ENCODE results near the gene MITF.
"Not testable (repeated sequence)": the region's sequence is repeated elsewhere in the genome, so short reads cannot be mapped to it uniquely, and the experiment has no call there.

MITF gene

DNA sequence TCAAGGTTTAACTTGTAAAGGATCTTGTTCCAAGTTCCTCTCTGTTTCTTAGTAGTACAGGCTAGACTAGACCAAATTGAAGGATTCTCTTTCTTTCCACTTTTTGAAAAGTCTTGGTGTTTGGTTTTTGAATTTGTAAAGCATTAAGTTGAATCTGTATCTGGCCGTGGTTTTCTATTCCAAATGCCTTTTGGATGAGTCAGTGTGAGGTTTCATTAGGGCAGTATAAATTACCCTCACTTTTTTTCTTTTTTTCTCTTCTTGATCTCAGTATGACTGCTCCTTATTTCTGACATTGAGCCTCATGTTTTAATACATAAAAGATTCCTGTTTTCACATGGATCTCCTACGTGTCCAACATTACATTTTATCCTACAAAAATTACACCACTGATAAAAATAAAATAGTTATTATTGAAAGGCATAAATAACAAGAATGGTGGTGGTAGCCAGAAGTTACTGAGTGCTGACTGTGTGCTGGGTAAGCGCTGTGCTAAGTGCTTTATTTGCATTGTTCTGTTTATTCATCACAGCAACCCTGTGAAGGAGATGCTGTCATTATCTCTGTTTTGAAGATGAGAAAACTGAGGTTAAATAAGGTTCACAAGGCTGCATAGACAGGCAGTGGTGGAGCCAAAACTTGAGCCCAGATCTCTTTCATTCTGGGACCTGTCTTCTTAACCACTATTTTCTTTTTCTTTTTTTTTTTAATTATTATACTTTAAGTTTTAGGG is 48.3 kb downstream of the MITF start:
- DNase-seq (ENCODE audit: low read depth in 2 of 2): no peak

GRCh38 chr3:69791106-69791505 is 51.8 kb downstream of the MITF start:
- DNase-seq (ENCODE audit: low read depth in 2 of 2): no peak

GRCh38 chr3:69791919-69792399 is 52.7 kb downstream of the MITF start:
- DNase-seq (ENCODE audit: low read depth in 2 of 2): no peak

GRCh38 chr3:69796126-69796525 is 56.9 kb downstream of the MITF start:
- DNase-seq (ENCODE audit: low read depth in 2 of 2): not testable (repeated sequence)

DNA sequence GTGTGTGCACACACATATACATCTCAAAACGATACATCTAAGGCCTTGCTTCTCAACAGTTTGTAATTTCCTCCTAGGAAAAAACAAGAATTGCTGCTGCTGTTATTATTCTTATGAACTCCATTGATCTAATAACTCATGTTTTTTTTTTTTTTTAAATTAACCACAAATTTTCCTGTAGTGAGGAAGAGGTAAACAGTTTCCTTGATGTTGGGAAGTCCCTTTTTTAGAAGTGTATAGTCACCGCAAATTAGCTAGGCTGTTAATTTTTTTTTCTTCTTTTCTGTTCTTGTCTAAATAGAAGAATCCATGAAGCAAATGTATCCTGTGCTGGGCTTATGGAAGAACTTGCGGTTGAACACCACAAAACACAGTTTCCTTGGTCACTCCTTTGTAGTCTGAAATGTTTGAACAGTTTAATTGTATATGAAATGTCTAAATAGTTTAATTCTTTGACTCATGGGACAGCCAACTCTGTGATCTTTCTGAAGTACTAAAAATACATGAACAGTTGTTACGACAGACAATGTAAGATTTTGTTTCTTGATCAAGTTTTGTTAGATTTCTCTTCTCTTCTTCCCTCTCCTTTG is 64.5 kb downstream of the MITF start:
- no peak for DNase-seq (ENCODE audit: low read depth in 2 of 2)

GRCh38 chr3:69805491-69805890 is 66.2 kb downstream of the MITF start:
- no peak for DNase-seq (ENCODE audit: low read depth in 2 of 2)

GRCh38 chr3:69806735-69807438 is 67.6 kb downstream of the MITF start:
- DNase-seq (ENCODE audit: low read depth in 2 of 2): no peak

DNA sequence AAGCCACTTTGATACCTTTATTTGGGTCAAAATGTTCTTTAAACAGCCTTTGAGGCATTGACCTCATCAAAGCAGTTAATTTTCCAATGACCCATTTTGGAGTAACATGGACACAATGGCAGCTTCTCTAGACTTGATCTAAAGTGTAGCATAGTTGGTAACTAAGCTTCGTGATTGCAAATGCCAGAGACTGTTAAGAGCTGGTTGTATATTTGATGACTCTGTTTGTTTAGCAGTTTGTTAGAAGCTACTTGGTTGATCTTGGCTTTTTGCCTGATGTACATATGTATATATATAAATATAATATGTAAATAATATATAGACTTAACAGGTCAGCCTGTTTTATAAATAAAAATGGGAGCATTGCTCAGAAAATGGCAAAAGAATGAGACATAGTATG is 68.4 kb downstream of the MITF start:
- no peak for DNase-seq (ENCODE audit: low read depth in 2 of 2)

DNA sequence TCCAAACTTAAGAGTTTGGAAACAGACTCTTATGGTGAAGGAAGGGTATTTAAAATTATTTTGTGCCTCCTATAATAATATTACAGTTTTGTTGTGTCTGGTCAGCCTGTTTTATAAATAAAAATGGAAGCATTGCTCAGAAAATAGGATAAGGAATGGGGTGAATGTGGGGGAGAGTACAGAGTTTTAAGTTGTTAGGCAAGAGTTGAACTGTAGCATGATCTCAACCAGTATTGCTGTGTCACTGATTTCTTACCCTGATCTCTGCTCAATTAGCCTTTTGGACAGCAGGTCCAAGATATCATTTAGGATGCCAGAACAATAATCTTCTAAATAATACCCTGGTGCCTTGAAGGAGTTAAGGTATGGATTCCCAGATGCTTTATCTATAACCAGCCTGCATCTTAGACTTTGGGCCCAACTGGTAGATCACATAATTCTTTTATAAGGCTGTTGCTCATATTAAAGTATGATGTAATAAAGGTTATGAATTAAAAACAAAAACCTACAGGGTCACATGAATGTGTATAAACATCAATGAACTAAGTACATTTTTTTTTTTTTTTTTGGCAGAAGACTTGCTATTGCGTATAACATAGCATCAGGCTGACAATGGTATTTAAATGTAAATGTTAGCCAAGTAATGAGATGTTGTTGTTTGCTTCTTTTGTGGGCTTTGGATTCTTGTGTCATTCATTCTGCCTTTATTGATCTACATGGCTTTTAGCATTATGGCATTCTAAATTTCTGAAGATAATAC is 70.0 kb downstream of the MITF start:
- no peak for DNase-seq (ENCODE audit: low read depth in 2 of 2)

DNA sequence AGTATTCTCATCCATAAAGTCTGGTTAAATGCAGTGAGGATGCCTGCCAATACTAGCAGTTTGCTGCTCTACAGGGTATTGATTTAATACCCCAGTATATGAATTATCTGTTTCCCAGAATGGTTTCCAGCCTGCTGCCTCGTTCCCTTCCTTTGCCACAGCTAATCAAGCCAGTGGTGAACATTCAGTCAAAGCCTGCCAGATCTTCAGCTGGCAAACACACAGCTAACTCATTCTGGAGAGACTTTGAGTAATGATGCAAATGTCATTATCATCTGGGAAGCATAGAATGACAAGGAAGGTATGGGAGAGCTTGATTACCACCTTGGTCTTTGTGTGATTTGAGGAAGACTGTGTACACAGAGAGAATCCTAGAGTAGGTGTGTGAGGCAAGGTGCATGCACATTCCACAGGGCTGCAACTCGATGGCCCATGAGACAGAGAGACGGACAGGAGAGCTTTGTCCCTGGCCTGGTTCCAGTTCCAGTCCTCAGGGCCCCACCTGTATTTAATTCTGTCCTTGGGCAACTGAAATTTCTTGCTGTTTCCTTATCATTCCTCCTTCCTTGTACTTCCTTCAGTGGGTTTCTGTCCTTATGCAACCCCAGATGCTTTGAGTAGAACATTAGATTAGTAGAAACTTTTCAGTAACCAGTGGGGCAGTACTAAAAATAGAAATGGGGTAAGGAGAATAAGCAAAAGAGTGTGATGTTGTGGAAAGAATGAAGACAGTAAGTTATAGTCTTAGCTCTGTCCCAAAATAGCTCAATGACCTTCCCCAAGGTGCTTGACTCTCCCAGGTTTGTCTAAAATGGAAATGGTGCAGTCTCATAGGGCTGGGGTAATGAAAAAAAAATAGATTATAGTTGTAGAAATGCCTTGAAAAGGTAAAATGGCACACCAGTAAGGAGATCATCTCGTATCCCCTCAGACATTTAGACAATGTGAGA is 72.5 kb downstream of the MITF start:
- no peak for DNase-seq (ENCODE audit: low read depth in 2 of 2)

GRCh38 chr3:69815970-69816369 is 76.7 kb downstream of the MITF start:
- DNase-seq (ENCODE audit: low read depth in 2 of 2): no peak

DNA sequence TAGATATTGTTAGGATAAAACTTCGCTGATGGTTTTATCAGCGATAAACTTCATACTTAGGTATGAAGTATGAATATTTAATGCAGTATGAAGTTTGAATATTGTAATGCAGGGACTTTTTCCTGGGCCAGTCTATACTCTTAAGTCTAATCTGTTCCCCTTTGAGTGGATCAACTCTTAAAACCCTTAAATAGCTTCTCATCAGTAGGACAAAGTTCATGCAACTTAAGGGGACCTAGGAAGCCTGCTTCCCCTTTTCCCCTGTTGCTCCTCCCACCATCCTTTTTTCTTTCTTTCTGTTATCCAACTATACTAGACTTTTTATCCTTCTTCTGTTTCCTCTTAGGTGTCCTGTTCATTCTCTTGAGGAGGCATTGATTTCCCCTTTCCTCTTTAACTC is 78.7 kb downstream of the MITF start:
- DNase-seq (ENCODE audit: low read depth in 2 of 2): no peak

DNA sequence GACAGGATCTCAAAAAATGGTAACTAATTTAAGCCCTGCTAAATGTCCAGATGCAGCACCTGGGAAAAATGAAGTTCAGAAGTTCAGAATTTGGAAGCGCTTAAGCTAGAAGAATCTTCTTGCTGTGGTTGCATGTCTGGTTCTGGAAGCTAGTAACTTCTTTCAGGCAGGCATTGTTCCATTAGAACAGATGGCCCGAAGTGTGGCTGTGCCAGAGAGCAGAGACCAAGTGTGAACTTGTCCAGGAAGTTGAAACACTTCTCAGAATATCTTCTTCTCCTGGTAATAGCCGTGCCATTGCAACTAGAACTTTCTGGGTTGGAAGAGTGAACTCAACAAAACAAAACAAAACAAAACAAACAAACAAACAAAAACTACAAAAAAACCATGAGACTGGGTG is 80.0 kb downstream of the MITF start:
- no peak for DNase-seq (ENCODE audit: low read depth in 2 of 2)

DNA sequence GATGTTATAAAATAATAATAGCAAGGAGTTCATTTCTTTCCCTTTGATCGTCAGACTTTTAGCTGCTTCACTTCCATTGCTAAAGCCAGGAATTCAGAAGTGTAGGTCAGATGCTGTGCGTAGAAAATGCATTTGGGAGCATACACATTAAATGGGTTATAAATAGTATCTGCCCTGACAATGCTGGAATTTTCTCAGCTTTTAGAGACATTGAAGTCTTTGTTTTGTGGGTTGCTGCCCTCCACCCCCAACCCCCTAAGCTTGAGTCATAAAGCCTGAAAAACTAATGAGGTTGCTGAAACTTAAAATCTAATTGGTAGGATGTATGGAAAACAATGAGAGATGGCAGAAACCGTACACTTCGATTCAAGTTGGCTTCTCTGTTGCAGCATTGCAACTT is 81.9 kb downstream of the MITF start:
- DNase-seq (ENCODE audit: low read depth in 2 of 2): no peak

DNA sequence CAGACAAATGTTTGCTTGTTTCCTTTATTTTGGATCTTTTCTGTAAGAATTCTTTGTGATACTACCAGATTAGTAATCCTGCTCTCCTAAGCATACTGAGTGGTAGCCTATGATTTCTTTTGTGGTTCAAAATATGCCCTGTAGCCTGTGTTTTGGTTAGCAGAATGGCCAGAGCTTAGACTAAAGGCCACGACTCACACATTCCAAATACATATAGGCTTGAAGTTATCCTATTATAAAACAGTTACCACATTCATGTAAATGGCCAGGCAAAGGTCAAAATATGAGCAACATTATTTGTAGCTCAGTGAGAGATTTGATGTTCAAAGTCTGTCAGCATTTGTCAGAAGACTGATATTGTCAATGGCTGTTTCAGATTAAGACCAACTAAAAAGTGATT is 84.5 kb downstream of the MITF start:
- no peak for DNase-seq (ENCODE audit: low read depth in 2 of 2)

GRCh38 chr3:69825446-69825845 is 86.2 kb downstream of the MITF start:
- DNase-seq (ENCODE audit: low read depth in 2 of 2): no peak

DNA sequence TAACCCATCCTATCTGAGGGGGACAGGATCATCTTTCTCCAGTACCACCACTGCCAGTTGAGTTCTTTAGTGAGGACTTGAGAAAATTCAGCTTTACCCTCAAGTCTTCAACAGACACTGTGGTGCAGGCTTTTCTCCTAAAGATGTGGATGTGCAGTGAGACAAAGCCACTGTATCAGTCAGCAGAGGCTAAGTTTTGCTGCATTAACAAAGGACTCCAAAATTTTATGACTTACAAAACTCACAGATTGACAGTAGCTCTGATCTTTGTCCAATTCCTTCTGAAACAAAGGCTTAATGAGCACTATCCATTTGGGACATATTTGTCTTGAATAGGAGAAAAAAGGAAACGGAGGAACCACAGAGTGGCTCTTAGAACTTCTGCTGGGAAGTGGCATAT is 87.9 kb downstream of the MITF start:
- DNase-seq (ENCODE audit: low read depth in 2 of 2): no peak

DNA sequence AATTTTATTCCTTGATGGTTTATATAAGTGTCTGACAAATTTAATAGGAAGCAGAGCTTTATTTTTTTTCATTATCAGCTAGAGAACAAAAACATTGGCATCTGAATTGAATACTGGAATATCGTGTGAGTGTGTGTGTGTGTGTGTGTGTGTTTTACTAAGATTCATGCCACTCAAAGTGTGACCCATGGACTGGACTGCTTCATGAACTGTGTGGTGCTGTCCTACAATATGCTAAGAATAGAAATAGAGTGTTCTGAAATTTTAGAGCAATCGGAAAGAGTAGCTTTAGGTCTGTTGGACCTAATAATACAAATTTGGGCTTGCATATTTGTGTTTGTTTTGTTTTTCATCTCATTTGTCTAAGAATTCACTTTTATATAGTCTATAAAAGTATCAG is 89.6 kb downstream of the MITF start:
- DNase-seq (ENCODE audit: low read depth in 2 of 2): no peak

GRCh38 chr3:69830147-69830546 is 90.9 kb downstream of the MITF start:
- DNase-seq (ENCODE audit: low read depth in 2 of 2): no peak

DNA sequence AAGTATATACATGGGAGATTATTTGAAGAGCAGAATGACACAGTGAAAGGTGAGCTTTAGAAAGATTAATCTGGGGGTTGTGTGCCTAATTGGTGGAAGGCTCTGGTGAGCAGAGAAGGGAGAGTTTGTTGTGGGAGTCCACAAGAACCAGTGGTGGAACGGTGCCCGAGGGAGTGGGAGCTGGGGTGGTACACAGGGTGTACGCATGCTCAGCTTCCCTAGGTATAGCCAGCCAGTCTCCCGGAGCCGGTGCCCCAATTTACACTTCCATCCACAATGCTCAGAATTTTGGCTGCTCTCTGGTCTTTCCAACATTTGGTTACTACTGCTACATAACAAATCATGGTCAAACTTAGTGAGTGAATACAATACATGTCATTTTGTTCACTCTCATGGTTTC is 92.5 kb downstream of the MITF start:
- DNase-seq (ENCODE audit: low read depth in 2 of 2): no peak

DNA sequence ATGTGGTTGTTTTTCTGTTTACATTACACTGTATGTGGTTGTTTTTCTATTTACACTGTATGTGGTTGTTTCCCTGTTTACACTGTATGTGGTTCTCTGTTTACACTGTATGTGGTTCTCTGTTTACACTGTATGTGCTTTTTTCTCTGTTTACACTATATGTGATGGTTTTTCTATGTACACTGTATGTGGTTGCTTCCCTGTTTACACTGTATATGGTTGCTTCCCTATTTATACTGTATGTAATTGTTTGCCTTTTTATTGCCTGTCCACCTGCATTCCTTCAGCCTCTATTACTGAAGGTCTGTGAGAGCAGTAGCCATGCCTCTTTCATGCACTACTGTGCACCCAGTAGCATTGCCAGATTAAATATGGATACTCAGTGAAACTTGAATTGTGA is 94.3 kb downstream of the MITF start:
- no peak for DNase-seq (ENCODE audit: low read depth in 2 of 2)

All from stimulated activated CD4-positive, alpha-beta T cell treated with anti-CD3 and anti-CD28 coated beads, Interleukin-12 subunit alpha, Interleukin-12 subunit beta, amount 100 ng/mL, for 24 hours (primary cell).